ENCODE data around the gene ME3.

GRCh38 chr11:86670181-86670580 is 2.2 kb downstream of the ME3 start:
- TF ChIP-seq CTCF (IDR thresholded peaks at IDR 0.05) (no peak), POLR2A (IDR thresholded peaks at IDR 0.05) (no peak)
